HG02938 (cell line): Measurements from ENCODE around the gene UMAD1.
"Not testable (repeated sequence)": the region's sequence is repeated elsewhere in the genome, so short reads cannot be mapped to it uniquely, and the experiment has no call there.

Experiments
- ATAC-seq: cut with Tn5 transposase; IDR thresholded peaks from one replicate; pipeline ENCODE4 v1.9.1; 2021; ENCODE audit warnings: mild to moderate bottlenecking, moderate library complexity; ENCODE audit not compliant: unreplicated experiment

Gene UMAD1

GRCh38 chr7:7651479-7651878 is 10.9 kb downstream of the UMAD1 start:
- no peak for ATAC-seq

DNA sequence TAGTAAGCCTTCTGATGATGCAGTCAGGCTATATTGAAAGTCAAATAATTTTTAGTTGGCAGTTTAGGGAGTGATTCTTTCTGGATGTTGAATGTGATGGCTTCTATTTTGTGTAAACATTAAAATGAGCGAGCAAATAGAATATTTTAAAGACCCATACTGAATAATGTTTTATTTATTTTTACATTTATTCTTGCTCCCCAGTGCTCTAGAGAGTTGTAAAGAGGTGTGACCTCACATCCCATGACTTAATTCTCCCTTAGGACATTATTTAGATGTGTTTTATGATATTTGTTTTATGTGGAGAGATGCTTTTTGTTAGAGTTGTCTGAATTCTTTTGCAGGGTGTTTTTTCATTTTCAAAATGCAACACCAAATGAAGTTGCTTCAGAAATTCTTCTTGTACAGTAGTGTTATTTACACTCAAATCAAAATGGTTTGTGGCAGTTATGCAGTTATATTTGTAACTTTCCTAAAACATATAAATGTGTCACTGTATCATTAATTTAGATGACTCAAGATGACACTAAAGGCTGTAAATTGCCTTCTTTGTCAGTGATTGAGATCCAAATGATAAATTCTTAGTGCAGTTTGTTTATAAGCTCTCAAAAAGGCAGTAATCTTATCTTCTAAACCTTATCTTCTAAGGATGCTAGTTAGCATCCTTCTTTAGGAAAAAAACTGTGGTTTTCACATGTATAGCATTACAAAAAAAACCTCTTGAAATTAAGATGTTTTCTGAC is 12.4 kb downstream of the UMAD1 start:
- ATAC-seq: no peak

DNA sequence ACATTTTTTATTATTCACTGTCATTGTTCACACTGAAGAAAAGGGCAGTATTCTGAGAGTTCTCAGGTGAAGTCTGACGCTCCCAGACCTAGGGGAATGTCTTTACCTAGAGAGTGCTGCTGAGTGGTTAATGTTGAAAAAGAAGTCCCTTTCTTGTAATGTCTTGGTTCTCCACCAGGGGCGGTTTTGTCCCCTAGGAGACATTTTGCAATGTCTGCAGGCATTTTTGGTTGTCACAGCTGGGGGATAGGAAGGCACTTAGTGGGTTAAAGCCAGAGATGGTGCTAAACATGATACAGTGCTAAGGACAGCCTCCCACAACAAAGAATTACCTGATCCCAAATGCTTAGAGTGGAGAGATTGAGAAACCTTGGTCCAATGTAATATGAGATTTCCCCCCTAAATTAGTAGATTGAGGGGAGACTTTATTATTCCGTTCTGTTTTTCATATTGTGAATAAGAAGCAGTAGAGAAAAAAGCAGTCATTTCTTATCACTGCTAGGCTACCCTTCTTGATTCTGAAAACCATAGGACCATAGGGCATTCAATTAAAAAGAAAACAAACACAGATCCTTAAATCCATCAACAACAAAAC is 13.1 kb downstream of the UMAD1 start:
- no peak for ATAC-seq

- no peak for ATAC-seq
These were observed 14.6 kb downstream of the UMAD1 start for GRCh38 chr7:7654964-7655715.

GRCh38 chr7:7656459-7656858 is 15.9 kb downstream of the UMAD1 start:
- not testable (repeated sequence) for ATAC-seq

GRCh38 chr7:7662527-7662926 is 22.0 kb downstream of the UMAD1 start:
- no peak for ATAC-seq

DNA sequence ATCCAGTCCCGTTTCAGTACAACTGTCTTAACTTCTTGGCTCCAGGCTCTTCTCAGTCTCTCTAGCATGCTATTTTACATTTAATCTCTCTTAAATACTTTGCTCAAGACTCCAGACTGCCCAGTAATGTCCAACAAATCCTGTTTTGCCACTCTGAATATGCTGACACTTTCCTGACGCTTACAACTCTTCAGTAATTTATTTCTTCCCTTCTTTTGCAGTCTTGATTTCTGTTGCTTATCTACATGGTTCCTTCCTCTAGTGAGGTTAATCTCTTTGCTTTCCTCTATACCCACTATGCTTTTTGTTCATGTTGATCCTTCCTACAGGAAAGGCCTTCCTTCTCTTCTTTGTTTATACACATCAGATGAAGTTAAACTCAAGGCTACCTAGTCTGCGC is 23.7 kb downstream of the UMAD1 start:
- ATAC-seq: no peak

- no peak for ATAC-seq
These were observed 24.5 kb downstream of the UMAD1 start for GRCh38 chr7:7665031-7665430.

GRCh38 chr7:7667187-7667586 is 26.6 kb downstream of the UMAD1 start:
- ATAC-seq: no peak

DNA sequence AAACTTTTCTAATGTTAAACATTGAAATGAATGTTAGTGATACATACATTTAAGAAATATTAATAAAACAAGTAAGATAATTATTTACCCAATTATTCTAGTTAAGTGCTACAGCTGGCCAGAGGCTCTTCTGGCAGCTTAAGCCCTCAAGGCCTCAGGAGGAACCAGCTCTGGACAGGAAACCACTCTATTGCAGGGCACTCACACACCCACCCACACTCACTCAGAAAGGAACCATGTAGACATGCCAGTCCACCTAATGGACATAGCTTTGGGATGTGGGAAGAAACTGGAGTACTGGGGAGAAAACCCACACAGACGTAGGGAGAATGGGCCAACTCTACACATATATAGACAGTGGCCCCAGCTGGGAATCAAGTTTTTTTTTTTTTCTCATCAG is 28.2 kb downstream of the UMAD1 start:
- ATAC-seq: no peak

- no peak for ATAC-seq
These were observed 29.9 kb downstream of the UMAD1 start for GRCh38 chr7:7670490-7670889.

DNA sequence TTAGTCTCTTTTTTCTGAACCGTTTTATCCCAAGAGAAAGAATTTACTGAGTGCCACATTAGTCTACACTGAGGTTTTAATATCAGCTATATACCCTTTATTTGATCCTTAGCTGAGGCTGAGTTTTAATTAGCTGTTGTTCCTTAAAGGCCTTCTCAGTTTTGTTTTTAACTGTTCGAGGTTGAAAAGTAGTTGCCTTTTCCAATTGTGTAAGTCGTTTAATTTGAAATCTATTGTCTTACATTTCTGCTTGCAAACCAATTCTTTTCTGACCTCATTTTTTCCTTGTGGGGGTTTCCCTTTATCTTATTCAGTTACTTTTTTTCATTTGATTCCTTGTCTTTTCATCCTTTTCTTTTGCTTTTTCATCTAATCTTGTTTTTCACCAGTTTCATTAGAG is 30.8 kb downstream of the UMAD1 start:
- no peak for ATAC-seq

DNA sequence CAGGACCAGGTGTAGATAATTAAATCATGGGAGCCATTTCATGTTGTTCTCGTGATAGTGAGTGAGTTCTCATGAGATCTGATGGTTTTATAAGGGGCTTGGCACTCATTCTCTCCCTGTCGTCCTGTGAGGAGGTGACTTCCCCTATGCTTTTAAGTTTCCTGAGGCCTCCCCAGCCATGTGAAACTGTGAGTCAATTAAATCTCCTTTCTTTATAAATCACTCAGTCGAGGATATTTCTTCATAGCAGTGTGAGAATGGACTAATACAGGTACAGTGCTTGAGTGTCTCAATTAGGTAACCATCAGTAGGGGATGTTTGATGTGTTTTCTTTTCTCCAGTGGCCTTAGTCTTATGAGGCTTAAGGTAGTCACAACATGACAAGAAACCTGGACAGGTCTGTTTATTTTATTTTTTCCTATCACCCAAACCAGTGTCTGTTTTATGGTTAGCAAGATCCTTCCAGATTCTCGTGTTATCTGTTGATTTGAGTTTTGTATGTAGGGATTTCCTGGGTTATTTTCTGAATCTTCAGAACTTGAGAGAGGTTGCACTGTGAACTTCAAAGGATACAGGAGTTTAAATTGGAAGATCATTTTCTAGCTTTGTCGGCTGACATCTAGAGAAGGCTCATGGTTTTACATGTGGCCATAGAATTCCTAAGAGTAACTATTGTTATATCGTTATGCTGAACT is 32.1 kb downstream of the UMAD1 start:
- ATAC-seq: no peak

DNA sequence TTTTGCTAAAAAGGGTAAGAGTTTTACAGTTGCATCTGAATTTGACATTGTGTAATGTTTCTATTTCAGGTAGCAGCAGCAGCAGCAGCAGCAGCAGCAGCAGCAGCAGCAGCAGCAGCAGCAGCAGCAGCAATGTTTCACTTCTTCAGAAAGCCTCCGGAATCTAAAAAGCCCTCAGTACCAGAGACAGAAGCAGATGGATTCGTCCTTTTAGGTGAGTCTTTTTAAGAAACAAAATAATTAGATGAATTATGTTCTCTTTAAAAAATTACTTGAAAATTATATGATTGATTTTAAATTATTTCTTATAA is 32.6 kb downstream of the UMAD1 start:
- no peak for ATAC-seq

DNA sequence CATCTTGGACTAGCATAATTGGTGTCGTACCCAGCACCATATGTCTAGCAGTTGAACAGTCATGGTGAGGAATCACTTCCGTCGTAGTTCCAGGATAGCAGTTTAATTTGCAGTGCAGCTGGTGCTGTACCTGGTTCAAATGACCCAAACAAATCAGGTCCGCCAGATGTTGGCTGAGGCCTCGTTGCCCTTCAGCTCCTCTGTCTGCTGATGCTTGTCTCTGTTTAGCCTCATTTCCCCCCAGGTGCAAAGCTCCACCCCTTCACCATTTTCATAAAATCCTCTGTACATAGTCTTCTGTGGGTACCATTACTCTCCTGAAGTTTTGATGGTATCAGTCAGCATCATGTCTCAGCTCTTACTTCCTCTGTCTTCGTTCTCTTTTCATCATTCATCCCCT is 35.1 kb downstream of the UMAD1 start:
- ATAC-seq: no peak

DNA sequence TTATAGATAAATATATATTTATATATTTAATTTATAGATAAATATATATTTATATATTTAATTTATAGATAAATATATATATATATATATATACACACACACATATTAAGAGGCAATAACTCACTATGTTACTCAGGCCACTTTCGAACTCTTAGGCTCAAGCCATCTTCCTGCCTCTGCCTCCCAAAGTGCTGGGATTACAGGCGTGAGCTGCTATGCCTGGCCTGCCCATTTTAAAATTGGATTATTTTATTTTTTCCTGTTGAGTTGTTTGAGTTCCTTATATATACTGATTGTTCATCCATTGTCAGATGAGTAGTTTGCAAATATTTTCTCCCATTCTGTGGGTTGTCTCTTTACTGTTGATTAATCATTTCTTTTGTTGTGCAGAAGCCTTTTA is 39.1 kb downstream of the UMAD1 start:
- not testable (repeated sequence) for ATAC-seq

DNA sequence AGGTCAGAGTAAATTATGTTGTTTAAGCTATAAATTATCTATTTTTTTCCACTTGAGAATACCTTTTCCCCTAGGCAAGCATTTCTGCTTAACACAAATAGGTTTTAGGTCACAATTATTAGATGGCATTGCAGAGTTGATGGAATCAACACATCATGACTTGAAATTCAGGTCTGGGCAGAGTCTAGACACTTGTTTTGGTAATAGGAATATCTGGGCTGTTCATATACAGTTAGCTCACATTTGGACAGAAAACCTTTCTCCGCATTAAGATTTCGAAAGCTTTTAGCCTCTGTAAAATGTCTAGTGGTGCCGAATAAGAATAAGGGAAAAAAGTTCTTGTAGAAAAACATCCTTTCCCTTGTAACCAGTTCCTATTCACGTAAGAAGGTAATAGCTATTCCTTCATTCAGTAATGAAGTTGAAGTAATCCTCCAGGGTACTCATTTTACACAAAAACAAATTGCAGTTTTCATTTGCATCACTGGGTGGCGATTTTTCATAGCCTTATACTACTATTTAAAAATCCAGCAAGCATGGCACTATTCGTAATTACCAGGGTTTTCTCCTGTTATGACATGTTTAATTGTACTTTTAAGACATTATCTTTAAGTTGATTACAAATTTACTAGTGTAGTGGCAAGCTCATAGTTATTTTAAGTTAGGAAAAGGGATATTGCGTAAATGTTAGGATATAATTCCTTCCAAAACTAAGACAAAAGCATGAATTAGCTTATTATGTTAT is 40.8 kb downstream of the UMAD1 start:
- peak; percentile 79 for ATAC-seq

GRCh38 chr7:7681936-7682329 is 41.4 kb downstream of the UMAD1 start:
- ATAC-seq: no peak

DNA sequence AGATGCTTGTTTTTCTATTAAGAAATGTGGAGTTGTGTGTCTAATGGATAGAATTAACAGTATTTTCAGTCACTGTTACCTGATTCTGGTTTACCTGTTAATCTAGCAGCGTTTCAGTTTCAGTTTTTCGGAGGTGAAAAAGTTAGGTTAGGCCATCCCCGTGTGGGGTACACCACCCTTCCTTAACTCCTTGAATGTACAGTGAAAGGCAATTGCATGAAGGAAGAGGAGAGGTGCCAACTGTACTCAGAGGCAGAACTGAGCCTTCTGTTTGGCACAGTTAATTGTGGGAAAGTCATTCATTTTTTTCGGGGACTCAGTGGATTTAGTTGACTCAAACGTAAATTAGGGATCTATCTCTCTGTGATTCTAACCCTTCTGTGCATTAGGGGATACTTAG is 42.3 kb downstream of the UMAD1 start:
- no peak for ATAC-seq

GRCh38 chr7:7686811-7687508 is 46.4 kb downstream of the UMAD1 start:
- ATAC-seq: no peak
